ENCODE data around the gene KRT28. TPM values are rescaled to one million over a fixed set of nuclear protein-coding genes. Genes with fewer than 3 reads are reported as not detected.
A peak's percentile ranks its signal among the peaks of the same experiment; 100 is the strongest.

Gene KRT28
- total and polyA plus RNA-seq, 2 of the 13 experiments (the other 11 are each of a cell fraction or from before 2014, with no cell fraction given): not detected

- TF ChIP-seq HNRNPLL (IDR thresholded peaks at IDR 0.05; ENCODE audit: low read depth, low read length, poor library complexity, severe bottlenecking) (peak; percentile 61), SOX6 (IDR thresholded peaks at IDR 0.05) (no peak), SOX6 (CRISPR knock-in tag; IDR thresholded peaks at IDR 0.05) (peak; percentile 22; the same call in 1 of the 2 replicates), ZNF615 (CRISPR knock-in tag; IDR thresholded peaks at IDR 0.05; ENCODE audit: borderline replicate concordance) (no peak), POGZ (CRISPR knock-in tag; IDR thresholded peaks at IDR 0.05) (peak; percentile 55), KDM5B (CRISPR knock-in tag; IDR thresholded peaks at IDR 0.05; ENCODE audit: borderline replicate concordance) (peak; percentile 40; the same call in 1 of the 2 replicates), MEIS1 (CRISPR knock-in tag; IDR thresholded peaks at IDR 0.05; ENCODE audit: borderline replicate concordance) (no peak), ETV5 (CRISPR knock-in tag; IDR thresholded peaks at IDR 0.05; ENCODE audit: borderline replicate concordance) (0 out of 2 replicates have a peak, but pooled peaks have one; percentile 14), ZNF800 (CRISPR knock-in tag; IDR thresholded peaks at IDR 0.05) (peak; percentile 99), ZNF431 (CRISPR knock-in tag; IDR thresholded peaks at IDR 0.05; ENCODE audit: borderline replicate concordance, low read depth) (no peak), ZNF205 (CRISPR knock-in tag; IDR thresholded peaks at IDR 0.05) (no peak), GABPB1 (CRISPR knock-in tag; IDR thresholded peaks at IDR 0.05) (peak; percentile 40; the same call in 1 of the 2 replicates), MIER3 (CRISPR knock-in tag; IDR thresholded peaks at IDR 0.05; ENCODE audit: borderline replicate concordance) (no peak), CBX2 (IDR thresholded peaks at IDR 0.05; ENCODE audit: low read depth, low read length) (peak; percentile 98), CBX2 (CRISPR knock-in tag; IDR thresholded peaks at IDR 0.05; ENCODE audit: low read depth) (peak; percentile 100), TEAD3 (CRISPR knock-in tag; optimal IDR thresholded peaks at IDR 0.05; ENCODE audit: borderline replicate concordance) (peak; percentile 27), KDM2A (CRISPR knock-in tag; IDR thresholded peaks at IDR 0.05; ENCODE audit: borderline replicate concordance, low read depth) (peak; percentile 58; the same call in 1 of the 2 replicates)
- TF ChIP-seq, protein P1, sequence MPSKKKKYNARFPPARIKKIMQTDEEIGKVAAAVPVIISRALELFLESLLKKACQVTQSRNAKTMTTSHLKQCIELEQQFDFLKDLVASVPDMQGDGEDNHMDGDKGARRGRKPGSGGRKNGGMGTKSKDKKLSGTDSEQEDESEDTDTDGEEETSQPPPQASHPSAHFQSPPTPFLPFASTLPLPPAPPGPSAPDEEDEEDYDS (CRISPR knock-in tag; IDR thresholded peaks at IDR 0.05): 0 out of 2 replicates have a peak, but pooled peaks have one; percentile 15
- TF ChIP-seq, protein P2, sequence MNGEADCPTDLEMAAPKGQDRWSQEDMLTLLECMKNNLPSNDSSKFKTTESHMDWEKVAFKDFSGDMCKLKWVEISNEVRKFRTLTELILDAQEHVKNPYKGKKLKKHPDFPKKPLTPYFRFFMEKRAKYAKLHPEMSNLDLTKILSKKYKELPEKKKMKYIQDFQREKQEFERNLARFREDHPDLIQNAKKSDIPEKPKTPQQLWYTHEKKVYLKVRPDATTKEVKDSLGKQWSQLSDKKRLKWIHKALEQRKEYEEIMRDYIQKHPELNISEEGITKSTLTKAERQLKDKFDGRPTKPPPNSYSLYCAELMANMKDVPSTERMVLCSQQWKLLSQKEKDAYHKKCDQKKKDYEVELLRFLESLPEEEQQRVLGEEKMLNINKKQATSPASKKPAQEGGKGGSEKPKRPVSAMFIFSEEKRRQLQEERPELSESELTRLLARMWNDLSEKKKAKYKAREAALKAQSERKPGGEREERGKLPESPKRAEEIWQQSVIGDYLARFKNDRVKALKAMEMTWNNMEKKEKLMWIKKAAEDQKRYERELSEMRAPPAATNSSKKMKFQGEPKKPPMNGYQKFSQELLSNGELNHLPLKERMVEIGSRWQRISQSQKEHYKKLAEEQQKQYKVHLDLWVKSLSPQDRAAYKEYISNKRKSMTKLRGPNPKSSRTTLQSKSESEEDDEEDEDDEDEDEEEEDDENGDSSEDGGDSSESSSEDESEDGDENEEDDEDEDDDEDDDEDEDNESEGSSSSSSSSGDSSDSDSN (CRISPR knock-in tag; IDR thresholded peaks at IDR 0.05): peak; percentile 89
- TF ChIP-seq, protein P3, sequence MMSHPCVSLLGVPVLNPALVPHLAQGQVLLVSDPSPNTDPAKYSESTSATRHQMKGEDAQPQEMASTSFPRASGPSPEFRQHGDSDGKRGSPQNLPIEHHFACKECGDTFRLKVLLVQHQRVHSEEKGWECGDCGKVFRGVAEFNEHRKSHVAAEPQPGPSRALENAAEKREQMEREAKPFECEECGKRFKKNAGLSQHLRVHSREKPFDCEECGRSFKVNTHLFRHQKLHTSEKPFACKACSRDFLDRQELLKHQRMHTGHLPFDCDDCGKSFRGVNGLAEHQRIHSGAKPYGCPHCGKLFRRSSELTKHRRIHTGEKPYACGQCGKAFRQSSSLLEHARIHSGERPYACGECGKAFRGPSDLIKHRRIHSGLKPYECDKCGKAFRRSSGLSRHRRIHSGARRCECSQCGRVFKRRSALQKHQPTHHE (CRISPR knock-in tag; IDR thresholded peaks at IDR 0.05; ENCODE audit: borderline replicate concordance): no peak
Measured at GRCh38 chr17:40779181-40779909, 20.4 kb downstream of the KRT28 start (continued).
